ENCODE data around the gene TMEM139. TPM values are rescaled to one million over a fixed set of nuclear protein-coding genes. Genes with fewer than 3 reads are reported as not detected.
"Not testable (repeated sequence)": the region's sequence is repeated elsewhere in the genome, so short reads cannot be mapped to it uniquely, and the experiment has no call there.

TMEM139 gene
- total RNA-seq, 2 experiments from 2014 or later, result 0.29 to 0.70 TPM

DNA sequence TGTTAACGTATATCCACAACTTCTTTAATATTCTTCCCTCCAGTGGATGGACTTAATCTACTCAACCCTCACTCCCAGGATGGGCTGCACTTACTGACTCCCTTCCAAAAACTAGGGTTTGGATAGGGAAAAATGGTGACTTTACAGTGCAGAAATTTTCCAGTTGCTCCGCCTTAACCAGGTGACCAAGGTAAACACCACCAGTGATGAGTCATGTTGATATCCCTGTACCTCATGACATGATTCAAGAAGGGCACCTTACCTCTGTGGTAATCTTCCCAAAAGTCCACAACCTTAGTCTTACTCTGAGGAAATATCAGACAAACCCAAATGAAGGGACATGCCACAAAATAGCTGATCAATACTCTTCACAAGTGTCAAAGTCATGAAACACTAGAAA is 25.0 kb upstream of the TMEM139 start:
- POLR2A ChIA-PET, result interaction anchor here (1.2 kb wide), 1 partner anchor 124 kb away, joined by 4 read pairs; no protein-coding TSS in a partner anchor
- Mint-ChIP-seq H3K36me3 (peaks cover 14% of the 10 kb centered on the region), H3K4me1 (ENCODE audit: low read depth) (peaks cover 67% of the 10 kb centered on the region), H3K9me3 (peaks cover 5% of the 10 kb centered on the region), H3K4me3 (no peak overlapping the region), H3K27ac (peak overlapping the region; percentile 5), H3K27me3 (no peaks in the 10 kb centered on the region)
- no peak for DNase-seq
- intact Hi-C loops (cut with micrococcal nuclease), result loop anchor here (1.0 to 5.0 kb wide), 2 partner anchors 20 to 48 kb away; no protein-coding TSS in a partner anchor
- CTCF ChIA-PET, result interaction anchor here (1.3 to 2.8 kb wide), 3 partner anchors 20 to 45 kb away, joined by 6 to 14 read pairs (median 9); no protein-coding TSS in a partner anchor

DNA sequence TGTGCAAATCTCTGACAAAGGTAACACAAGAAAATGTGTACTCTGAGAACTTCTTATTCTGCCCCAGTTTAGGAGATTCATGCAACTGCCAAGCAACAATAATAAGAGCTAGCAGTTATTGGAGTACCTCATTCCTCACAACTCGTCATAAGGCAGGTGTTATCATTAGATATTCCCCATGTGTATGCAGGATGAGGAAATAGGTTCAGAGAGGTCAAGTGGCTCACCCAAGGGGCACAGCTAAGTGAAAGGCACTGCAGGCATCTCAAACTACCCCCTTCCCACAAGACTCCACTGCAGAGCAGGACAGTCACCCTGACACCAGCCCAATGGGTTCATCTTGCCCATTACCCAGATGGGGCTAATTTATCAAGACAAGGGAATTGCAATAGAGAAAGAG is 22.9 kb upstream of the TMEM139 start:
- Mint-ChIP-seq H3K27me3 (no peaks in the 10 kb centered on the region), H3K9me3 (peaks cover 5% of the 10 kb centered on the region), H3K4me1 (ENCODE audit: low read depth) (peaks cover 60% of the 10 kb centered on the region), H3K4me3 (no peak overlapping the region), H3K36me3 (peaks cover 25% of the 10 kb centered on the region), H3K27ac (peak overlapping the region; percentile 92)
- POLR2A ChIA-PET, result interaction anchor here (1.1 to 2.3 kb wide), 2 partner anchors 12 to 48 kb away, joined by 3 to 10 read pairs; no protein-coding TSS in a partner anchor
- no peak for DNase-seq
- CTCF ChIA-PET, result interaction anchor here (0.9 to 2.8 kb wide), 3 partner anchors 22 to 155 kb away, joined by 3 to 18 read pairs (median 9); no protein-coding TSS in a partner anchor
- intact Hi-C loops (cut with micrococcal nuclease), result loop anchor here (5.0 kb wide), 1 partner anchor 45 kb away; no protein-coding TSS in a partner anchor

- intact Hi-C loops (cut with micrococcal nuclease), result loop anchor here (1.0 to 5.0 kb wide), 4 partner anchors 16 to 44 kb away; partner anchors contain the start of gene CASP2
- Mint-ChIP-seq H3K4me3 (peak within 1 kb of the TSS; percentile 91), H3K27me3 (no peaks in the 10 kb centered on the region), H3K9me3 (peaks cover 5% of the 10 kb centered on the region), H3K4me1 (ENCODE audit: low read depth) (peaks cover 60% of the 10 kb centered on the region), H3K27ac (peak within 1 kb of the TSS; percentile 92), H3K36me3 (peaks cover 35% of the 10 kb centered on the region)
- CTCF ChIA-PET, result interaction anchor here (0.7 to 2.2 kb wide), 13 partner anchors 9 to 153 kb away, joined by 3 to 18 read pairs (median 4); partner anchors contain the start of gene CASP2
- DNase-seq, result peak; percentile 90
- POLR2A ChIA-PET, result interaction anchor here (0.7 to 3.1 kb wide), 13 partner anchors 8 to 144 kb away, joined by 3 to 27 read pairs (median 6); partner anchors contain the start of gene CASP2
These were observed 21.2 kb upstream of the TMEM139 start, which contains the start of gene GSTK1 for GRCh38 chr7:143263266-143264195. GSTK1 (plus strand) TSS chr7:143263441; CDS start chr7:143263514, 73 bp downstream.

DNA sequence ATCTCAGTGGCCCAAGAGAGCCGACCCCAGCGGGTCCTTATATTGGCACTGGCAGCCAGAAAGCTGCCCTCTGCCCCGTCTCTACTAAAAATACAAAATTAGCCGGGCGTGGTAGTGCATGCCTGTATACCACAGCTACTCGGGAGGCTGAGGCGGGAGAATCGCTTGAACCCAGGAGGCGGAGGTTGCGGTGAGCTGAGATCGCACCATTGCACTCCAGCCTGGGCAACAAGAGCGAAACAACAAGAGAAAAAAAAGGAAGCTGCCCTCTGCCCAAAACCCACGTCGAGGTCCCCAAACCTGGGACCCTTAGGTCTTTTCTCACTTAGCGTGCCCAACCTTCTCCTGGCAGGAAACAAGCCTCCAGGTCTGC is 20.6 kb upstream of the TMEM139 start:
- H3K4me1 Mint-ChIP-seq (ENCODE audit: low read depth), result peaks cover 59% of the 10 kb centered on the region
- H3K27me3 Mint-ChIP-seq, DNase-seq, H3K9me3 Mint-ChIP-seq: not testable (repeated sequence)
- peaks cover 40% of the 10 kb centered on the region for H3K36me3 Mint-ChIP-seq
- intact Hi-C loops (cut with micrococcal nuclease), result loop anchor here (5.0 kb wide), 1 partner anchor 43 kb away; no protein-coding TSS in a partner anchor
- H3K4me3 Mint-ChIP-seq, result peak overlapping the region; percentile 91
- ChIA-PET POLR2A (interaction anchor here (1.1 to 3.1 kb wide), 9 partner anchors 9 to 35 kb away, joined by 3 to 27 read pairs (median 6); partner anchors contain the start of gene CASP2), CTCF (interaction anchor here (0.6 to 1.9 kb wide), 7 partner anchors 9 to 152 kb away, joined by 3 to 13 read pairs (median 3); no protein-coding TSS in a partner anchor)
- H3K27ac Mint-ChIP-seq, result peak overlapping the region; percentile 92

DNA sequence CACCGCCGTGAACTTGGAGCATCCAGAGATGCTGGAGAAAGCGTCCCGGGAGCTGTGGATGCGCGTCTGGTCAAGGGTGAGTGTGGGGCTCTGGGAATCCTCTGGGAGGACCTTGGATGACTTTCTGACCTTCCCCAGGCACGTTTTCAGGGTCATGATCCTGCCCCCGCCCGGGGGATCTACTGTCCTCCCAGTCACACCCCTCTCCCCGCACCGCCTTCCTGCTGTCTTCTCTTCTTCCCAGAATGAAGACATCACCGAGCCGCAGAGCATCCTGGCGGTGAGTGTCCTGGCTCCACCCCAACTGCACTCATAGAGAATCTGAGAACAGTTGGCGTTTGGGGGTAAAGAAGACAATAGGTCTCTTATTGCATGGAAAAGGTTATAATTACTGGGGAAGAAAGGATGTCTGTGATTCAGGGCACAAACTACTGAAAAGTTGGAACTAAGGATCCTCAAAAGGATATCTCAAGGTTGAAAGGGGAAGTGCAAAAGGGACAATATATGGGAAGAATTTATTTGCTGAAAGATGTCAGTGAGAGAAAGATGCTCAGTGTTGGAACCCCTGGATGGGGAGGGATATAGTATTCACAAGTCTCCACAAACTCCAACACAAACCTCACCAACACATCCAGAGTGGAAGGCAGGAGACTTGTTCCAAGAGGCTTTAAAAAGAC is 19.6 kb upstream of the TMEM139 start:
- H3K4me1 Mint-ChIP-seq (ENCODE audit: low read depth), result peaks cover 50% of the 10 kb centered on the region

GRCh38 chr7:143269251-143269650 is 15.5 kb upstream of the TMEM139 start:
- ChIA-PET CTCF (interaction anchor here (1.1 to 1.6 kb wide), 3 partner anchors 12 to 29 kb away, joined by 3 to 4 read pairs (median 3); no protein-coding TSS in a partner anchor), POLR2A (interaction anchor here (1.0 to 1.3 kb wide), 2 partner anchors 10 to 14 kb away, joined by 3 read pairs; no protein-coding TSS in a partner anchor)
- DNase-seq, result no peak
- Mint-ChIP-seq H3K36me3 (peaks cover 47% of the 10 kb centered on the region), H3K27me3 (no peaks in the 10 kb centered on the region), H3K27ac (peak overlapping the region; percentile 64), H3K9me3 (no peaks in the 10 kb centered on the region), H3K4me1 (ENCODE audit: low read depth) (peaks cover 47% of the 10 kb centered on the region), H3K4me3 (no peak overlapping the region)
- intact Hi-C loops (cut with micrococcal nuclease), result no loop called here

More for the DNA sequence above, 19.6 kb upstream of the TMEM139 start:
- H3K27me3 Mint-ChIP-seq, result no peaks in the 10 kb centered on the region
- peak; percentile 56 for DNase-seq
- CTCF ChIA-PET, result interaction anchor here (0.6 to 1.9 kb wide), 2 partner anchors 24 to 151 kb away, joined by 3 to 13 read pairs; no protein-coding TSS in a partner anchor
- H3K36me3 Mint-ChIP-seq, result peaks cover 48% of the 10 kb centered on the region
- H3K27ac Mint-ChIP-seq, result peak overlapping the region; percentile 92
- peaks cover 5% of the 10 kb centered on the region for H3K9me3 Mint-ChIP-seq
- intact Hi-C loops (cut with micrococcal nuclease), result no loop called here
- POLR2A ChIA-PET, result interaction anchor here (1.1 to 3.1 kb wide), 5 partner anchors 10 to 34 kb away, joined by 4 to 27 read pairs (median 6); partner anchors contain the start of gene CASP2
- H3K4me3 Mint-ChIP-seq, result peak overlapping the region; percentile 91

DNA sequence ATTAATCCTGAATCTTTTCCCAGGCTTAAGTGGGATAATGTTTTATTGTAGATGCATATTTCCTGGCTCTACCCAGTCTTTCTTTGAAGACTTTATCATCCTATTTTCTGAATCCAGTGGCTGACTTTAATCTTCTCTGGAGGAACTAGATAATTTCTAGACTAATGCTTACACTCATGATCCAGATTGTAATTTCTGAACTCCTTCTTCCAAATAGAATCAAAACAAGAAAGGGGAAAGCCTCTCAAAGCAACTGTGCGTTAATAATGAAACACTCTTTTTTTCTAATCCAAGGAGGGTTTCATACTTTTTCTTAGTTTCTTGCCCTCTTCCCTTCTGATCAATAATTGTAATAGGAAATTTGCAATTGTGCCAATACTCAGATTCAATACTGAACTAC is 13.5 kb upstream of the TMEM139 start:
- Mint-ChIP-seq H3K36me3 (peaks cover 34% of the 10 kb centered on the region), H3K4me1 (ENCODE audit: low read depth) (peaks cover 33% of the 10 kb centered on the region), H3K27ac (peak overlapping the region; percentile 58), H3K4me3 (no peak overlapping the region), H3K27me3 (no peaks in the 10 kb centered on the region), H3K9me3 (no peaks in the 10 kb centered on the region)
- CTCF ChIA-PET, result interaction anchor here (0.7 to 0.9 kb wide), 2 partner anchors 29 to 251 kb away, joined by 3 to 5 read pairs; no protein-coding TSS in a partner anchor
- no peak for DNase-seq
- POLR2A ChIA-PET, result no interaction called here
- intact Hi-C loops (cut with micrococcal nuclease), result no loop called here

DNA sequence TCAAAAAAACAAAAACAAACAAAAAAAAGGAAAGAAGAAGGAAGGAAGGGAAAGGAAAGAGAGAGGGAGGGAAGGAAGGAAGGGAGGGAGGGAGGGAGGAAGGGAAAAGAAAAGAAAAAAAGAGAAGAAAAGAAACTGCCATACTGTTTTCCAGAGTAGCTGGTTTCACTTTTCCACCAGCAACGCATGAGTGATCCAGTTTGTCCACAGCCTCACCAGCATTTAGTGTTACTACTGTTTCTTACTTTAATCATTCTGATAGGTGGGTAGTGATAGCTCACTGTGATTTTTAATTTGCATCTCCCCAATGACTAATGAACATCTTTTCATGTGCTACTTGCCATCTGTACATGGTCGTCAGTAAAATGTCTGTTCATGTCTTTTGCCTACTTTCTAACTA is 11.9 kb upstream of the TMEM139 start:
- H3K4me3 Mint-ChIP-seq, result no peak overlapping the region
- H3K27me3 Mint-ChIP-seq, result no peaks in the 10 kb centered on the region
- no peaks in the 10 kb centered on the region for H3K9me3 Mint-ChIP-seq
- POLR2A ChIA-PET, result no interaction called here
- CTCF ChIA-PET, result interaction anchor here (0.7 to 1.3 kb wide), 4 partner anchors 11 to 461 kb away, joined by 3 to 5 read pairs (median 4); no protein-coding TSS in a partner anchor
- DNase-seq, result no peak
- H3K4me1 Mint-ChIP-seq (ENCODE audit: low read depth), result peaks cover 25% of the 10 kb centered on the region
- no peak overlapping the region for H3K27ac Mint-ChIP-seq
- intact Hi-C loops (cut with micrococcal nuclease), result no loop called here
- H3K36me3 Mint-ChIP-seq, result peaks cover 24% of the 10 kb centered on the region

GRCh38 chr7:143279186-143280098 is 5.3 kb upstream of the TMEM139 start:
- no peak for DNase-seq
- Mint-ChIP-seq H3K36me3 (no peaks in the 10 kb centered on the region), H3K9me3 (no peaks in the 10 kb centered on the region), H3K27me3 (no peaks in the 10 kb centered on the region), H3K4me3 (peak overlapping the region; percentile 51), H3K27ac (peak overlapping the region; percentile 87), H3K4me1 (ENCODE audit: low read depth) (peaks cover 40% of the 10 kb centered on the region)
- ChIA-PET CTCF (interaction anchor here (0.6 to 4.0 kb wide), 10 partner anchors 9 to 622 kb away, joined by 3 to 30 read pairs (median 6); partner anchors contain the start of gene CASP2), POLR2A (interaction anchor here (0.9 to 4.0 kb wide), 7 partner anchors 9 to 104 kb away, joined by 3 to 27 read pairs (median 6); partner anchors contain the start of genes CASP2 and GSTK1)
- intact Hi-C loops (cut with micrococcal nuclease), result loop anchor here (1.0 kb wide), 3 partner anchors 9 to 20 kb away; partner anchors contain the start of genes CASP2 and GSTK1

GRCh38 chr7:143280160-143280559 is 4.6 kb upstream of the TMEM139 start:
- Mint-ChIP-seq H3K36me3 (no peaks in the 10 kb centered on the region), H3K27me3 (no peaks in the 10 kb centered on the region), H3K9me3 (no peaks in the 10 kb centered on the region), H3K4me3 (peak overlapping the region; percentile 51), H3K4me1 (ENCODE audit: low read depth) (peaks cover 42% of the 10 kb centered on the region), H3K27ac (peak overlapping the region; percentile 87)
- DNase-seq, result no peak
- ChIA-PET POLR2A (interaction anchor here (0.9 to 4.0 kb wide), 8 partner anchors 8 to 103 kb away, joined by 3 to 27 read pairs (median 6); partner anchors contain the start of genes CASP2 and GSTK1), CTCF (interaction anchor here (0.7 to 4.0 kb wide), 9 partner anchors 8 to 469 kb away, joined by 3 to 30 read pairs (median 5); partner anchors contain the start of gene CASP2)
- intact Hi-C loops (cut with micrococcal nuclease), result no loop called here
